Neural progenitor cell (in vitro differentiated cells): Measurements from ENCODE around the gene DSCAML1. TPM values are rescaled to one million over a fixed set of nuclear protein-coding genes. Genes with fewer than 3 reads are reported as not detected.

Experiments
- DNase-seq: peaks from one replicate; pipeline ENCODE4 v3.0.0-alpha.2; 2016; ENCODE audit warnings: low spot score
- H2AFZ ChIP-seq: fragments of 200-600 bp; sonication (generic); replicated peaks from 2 replicates; pipeline ENCODE4 v1.6.1; 2016; ENCODE audit warnings: antibody characterized with exemption
- H3F3A ChIP-seq: fragments of 200-600 bp; sonication (generic); 2 replicates; pipeline ENCODE4 v1.6.1; 2016; ENCODE audit warnings: antibody characterized with exemption, low read depth
- H3K27ac ChIP-seq: fragments of 200-600 bp; sonication (generic); 2 replicates; pipeline ENCODE4 v1.5.1; 2016; ENCODE audit warnings: mild to moderate bottlenecking
- H3K27me3 ChIP-seq: fragments of 200-600 bp; sonication (generic); 2 replicates; pipeline ENCODE4 v1.6.1; 2016; ENCODE audit warnings: mild to moderate bottlenecking, moderate library complexity
- H3K36me3 ChIP-seq: fragments of 200-600 bp; sonication (generic); 2 replicates; pipeline ENCODE4 v1.5.1; 2016
- H3K4me1 ChIP-seq: fragments of 200-600 bp; sonication (generic); 2 replicates; pipeline ENCODE4 v1.6.1; 2016; ENCODE audit warnings: mixed run types
- H3K4me2 ChIP-seq: fragments of 200-600 bp; sonication (generic); 2 replicates; pipeline ENCODE4 v1.6.1; 2016
- H3K4me3 ChIP-seq: fragments of 200-600 bp; sonication (generic); 2 replicates; pipeline ENCODE4 v1.5.1; 2016
- H3K79me2 ChIP-seq: fragments of 200-600 bp; sonication (generic); 2 replicates; pipeline ENCODE4 v1.6.1; 2016; ENCODE audit warnings: low read depth
- H3K9ac ChIP-seq: fragments of 200-600 bp; sonication (generic); 2 replicates; pipeline ENCODE4 v1.6.1; 2016
- H3K9me3 ChIP-seq: fragments of 200-600 bp; sonication (generic); 2 replicates; pipeline ENCODE4 v1.5.1; 2016; ENCODE audit warnings: low read depth
- H4K20me1 ChIP-seq: fragments of 200-600 bp; sonication (generic); 2 replicates; pipeline ENCODE4 v1.6.1; 2016; ENCODE audit warnings: low read depth
- H3K27ac Mint-ChIP-seq: 3 replicates; pipeline ENCODE4 v1.8.0; 2021; ENCODE audit warnings: mixed read lengths
- H3K27me3 Mint-ChIP-seq: 2 replicates; pipeline ENCODE4 v1.8.0; 2022; ENCODE audit warnings: low read depth, mild to moderate bottlenecking, inconsistent platforms, moderate library complexity, mixed read lengths; ENCODE audit not compliant: insufficient read depth
- H3K36me3 Mint-ChIP-seq: 3 replicates; pipeline ENCODE4 v1.8.0; 2021; ENCODE audit warnings: mixed read lengths
- H3K4me1 Mint-ChIP-seq: 3 replicates; pipeline ENCODE4 v1.8.0; 2021; ENCODE audit warnings: mixed read lengths
- H3K4me3 Mint-ChIP-seq: 3 replicates; pipeline ENCODE4 v1.8.0; 2021; ENCODE audit warnings: mild to moderate bottlenecking, moderate library complexity, mixed read lengths
- H3K9me3 Mint-ChIP-seq: 3 replicates; pipeline ENCODE4 v1.8.0; 2020; ENCODE audit warnings: mixed read lengths
- CTCF ChIP-seq: fragments of 200-600 bp; sonication (generic); IDR thresholded peaks from 2 replicates; pipeline ENCODE4 v1.5.1; 2017; ENCODE audit warnings: antibody characterized with exemption, mild to moderate bottlenecking
- EZH2 ChIP-seq: fragments of 200-600 bp; sonication (generic); IDR thresholded peaks from 2 replicates; pipeline ENCODE4 v1.6.1; 2017; ENCODE audit warnings: antibody characterized with exemption, mild to moderate bottlenecking, moderate library complexity
- EZH2phosphoT487 ChIP-seq: fragments of 200-600 bp; sonication (generic); IDR thresholded peaks from 2 replicates; pipeline ENCODE4 v1.6.1; 2017; ENCODE audit warnings: antibody characterized with exemption
- total RNA-seq: library from RNA; depleted of rRNA; stranded (reverse); fragments of >200 nt; gene quantifications from 2 replicates; pipeline ENCODE4 v1.2.3, GENCODE V29; 2015; ENCODE audit warnings: low replicate concordance

DSCAML1 gene
- total RNA-seq, 1 donor from 2014 or later, result 0.06 TPM

- TF ChIP-seq CTCF (no peak), EZH2phosphoT487 (no peak), EZH2 (no peak)
- peaks cover 2% of the 10 kb centered on the region for H3K27me3 Mint-ChIP-seq
Measured at GRCh38 chr11:117826190-117826570, 29.2 kb upstream of the DSCAML1 start.

GRCh38 chr11:117825538-117826189 is 28.6 kb upstream of the DSCAML1 start:
- Mint-ChIP-seq H3K27ac (no peak overlapping the region), H3K27me3 (peaks cover 2% of the 10 kb centered on the region), H3K9me3 (no peaks in the 10 kb centered on the region), H3K36me3 (no peaks in the 10 kb centered on the region), H3K4me1 (peaks cover 11% of the 10 kb centered on the region), H3K4me3 (no peak overlapping the region)
- H3K36me3 ChIP-seq, result no peaks in the 10 kb centered on the region
- no peaks in the 10 kb centered on the region for H4K20me1 ChIP-seq
- H3K79me2 ChIP-seq, result no peaks in the 10 kb centered on the region
- H3K4me3 ChIP-seq, result no peak overlapping the region
- H3K4me2 ChIP-seq, result no peak overlapping the region
- H3K4me1 ChIP-seq, result no peaks in the 10 kb centered on the region
- H3K27me3 ChIP-seq, result no peaks in the 10 kb centered on the region
- H3K9ac ChIP-seq, result no peak overlapping the region
- H2AFZ ChIP-seq, result no peak overlapping the region
- DNase-seq, result no peak
- no peak overlapping the region for H3K27ac ChIP-seq
- no peaks in the 10 kb centered on the region for H3F3A ChIP-seq
- H3K9me3 ChIP-seq, result no peaks in the 10 kb centered on the region
- no peak for TF ChIP-seq EZH2phosphoT487
- no peak for TF ChIP-seq EZH2
- no peak for TF ChIP-seq CTCF

More at GRCh38 chr11:117826190-117826570, 29.2 kb upstream of the DSCAML1 start:
- Histone ChIP-seq H3K36me3 (no peaks in the 10 kb centered on the region), H3K27ac (no peak overlapping the region), H3K79me2 (no peaks in the 10 kb centered on the region), H3K9me3 (no peaks in the 10 kb centered on the region), H3K4me3 (no peak overlapping the region), H3K27me3 (no peaks in the 10 kb centered on the region), H4K20me1 (no peaks in the 10 kb centered on the region), H3K9ac (no peak overlapping the region), H3F3A (no peaks in the 10 kb centered on the region), H2AFZ (no peak overlapping the region), H3K4me1 (peaks cover 4% of the 10 kb centered on the region), H3K4me2 (no peak overlapping the region)
- peaks cover 15% of the 10 kb centered on the region for H3K4me1 Mint-ChIP-seq
- H3K27ac Mint-ChIP-seq, result no peak overlapping the region
- no peaks in the 10 kb centered on the region for H3K36me3 Mint-ChIP-seq
- no peak overlapping the region for H3K4me3 Mint-ChIP-seq
- DNase-seq, result no peak
- no peaks in the 10 kb centered on the region for H3K9me3 Mint-ChIP-seq

- no peak within 1 kb of the TSS for H3K27ac Mint-ChIP-seq
- no peak for TF ChIP-seq EZH2phosphoT487
- TF ChIP-seq CTCF, result no peak
- no peak for TF ChIP-seq EZH2
- DNase-seq, result no peak
- Histone ChIP-seq H4K20me1 (no peaks in the 10 kb centered on the region), H2AFZ (no peak within 1 kb of the TSS), H3K79me2 (no peaks in the 10 kb centered on the region), H3K4me3 (no peak within 1 kb of the TSS), H3K9me3 (no peaks in the 10 kb centered on the region), H3F3A (no peaks in the 10 kb centered on the region), H3K4me1 (no peaks in the 10 kb centered on the region), H3K27ac (no peak within 1 kb of the TSS), H3K4me2 (no peak within 1 kb of the TSS), H3K27me3 (no peaks in the 10 kb centered on the region), H3K36me3 (no peaks in the 10 kb centered on the region), H3K9ac (no peak within 1 kb of the TSS)
- no peak within 1 kb of the TSS for H3K4me3 Mint-ChIP-seq
- no peaks in the 10 kb centered on the region for H3K36me3 Mint-ChIP-seq
- peaks cover 13% of the 10 kb centered on the region for H3K4me1 Mint-ChIP-seq
- H3K27me3 Mint-ChIP-seq, result peaks cover 2% of the 10 kb centered on the region
- no peaks in the 10 kb centered on the region for H3K9me3 Mint-ChIP-seq
Measured at GRCh38 chr11:117824571-117825537, 27.8 kb upstream of the DSCAML1 start, which contains the start of gene FXYD2. Gene FXYD2 (minus strand): TSS chr11:117824744. CDS start chr11:117824678, 66 bp downstream.
